Activated T-helper 17 cell treated with anti-CD3 and anti-CD28 coated beads, Interleukin-2, amount 50 U/mL, for 72 hours (primary cell): ENCODE data around the gene UMOD. TPM values are rescaled to one million over a fixed set of nuclear protein-coding genes. Genes with fewer than 3 reads are reported as not detected.

Source experiments
- ATAC-seq: fragments of 150-1000 bp; cut with Tn5 transposase; replicated peaks from 2 replicates; pipeline ENCODE4 v1.10.0; 2021; ENCODE audit warnings: mild to moderate bottlenecking, moderate library complexity
- H3K27ac Mint-ChIP-seq: one replicate; pipeline ENCODE4 v1.8.0; 2022; ENCODE audit warnings: mixed read lengths
- H3K27me3 Mint-ChIP-seq: one replicate; pipeline ENCODE4 v1.8.0; 2022; ENCODE audit warnings: mixed read lengths
- H3K36me3 Mint-ChIP-seq: one replicate; pipeline ENCODE4 v1.8.0; 2022; ENCODE audit warnings: low read depth, mild to moderate bottlenecking, mixed read lengths
- H3K4me1 Mint-ChIP-seq: one replicate; pipeline ENCODE4 v1.8.0; 2022; ENCODE audit warnings: mixed read lengths
- H3K4me3 Mint-ChIP-seq: one replicate; pipeline ENCODE4 v1.8.0; 2022; ENCODE audit warnings: mild to moderate bottlenecking, mixed read lengths
- H3K9me3 Mint-ChIP-seq: one replicate; pipeline ENCODE4 v1.8.0; 2022; ENCODE audit warnings: mixed read lengths
- total RNA-seq, 2 donors: library from RNA; stranded (reverse); gene quantifications; one replicate each; pipeline ENCODE4 v1.2.3, GENCODE V29; 2022

The UMOD gene
- total RNA-seq, 2 donors from 2014 or later = not detected

DNA sequence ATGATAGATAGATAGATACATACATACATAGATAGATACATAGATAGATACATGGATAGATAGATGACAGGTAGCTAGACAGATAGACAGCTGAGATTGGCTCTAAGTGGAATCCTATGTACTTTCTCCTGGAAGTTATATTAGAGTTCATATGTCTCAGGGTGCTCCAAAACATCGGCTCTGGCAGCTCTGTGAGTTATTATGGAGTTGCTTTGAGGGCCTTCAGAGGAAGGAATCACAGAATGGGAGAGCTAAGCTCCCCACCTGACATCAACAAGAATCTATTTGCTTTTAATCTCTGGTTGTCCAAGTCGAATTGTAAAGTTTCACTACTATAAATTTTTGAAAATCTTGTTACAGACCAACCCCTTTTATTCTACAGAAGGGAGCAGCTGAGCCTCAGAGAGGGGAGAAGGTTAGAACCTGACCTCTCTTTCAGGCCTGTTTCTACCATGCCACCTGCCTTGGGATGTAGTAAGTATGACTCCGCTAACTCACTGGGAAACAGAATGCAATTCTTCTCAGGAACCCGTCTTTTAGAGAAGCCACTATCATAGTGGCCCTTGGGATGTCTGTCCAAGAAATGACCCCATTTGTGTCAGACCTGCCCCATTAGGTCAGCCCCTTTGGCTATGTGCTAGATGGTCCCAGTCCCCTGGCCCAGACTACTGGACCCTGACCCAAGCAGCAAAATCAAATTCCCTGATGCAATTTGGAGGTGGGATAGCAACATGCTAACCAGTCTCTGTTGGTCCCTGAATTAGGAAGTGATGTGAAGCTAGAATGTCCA is 43.5 kb downstream of the UMOD start:
- no peak overlapping the region for H3K27ac Mint-ChIP-seq
- ATAC-seq = no peak
- no peaks in the 10 kb centered on the region for H3K4me1 Mint-ChIP-seq
- H3K27me3 Mint-ChIP-seq = peaks cover 5% of the 10 kb centered on the region
- H3K9me3 Mint-ChIP-seq = no peaks in the 10 kb centered on the region
- no peaks in the 10 kb centered on the region for H3K36me3 Mint-ChIP-seq
- H3K4me3 Mint-ChIP-seq = no peak overlapping the region

DNA sequence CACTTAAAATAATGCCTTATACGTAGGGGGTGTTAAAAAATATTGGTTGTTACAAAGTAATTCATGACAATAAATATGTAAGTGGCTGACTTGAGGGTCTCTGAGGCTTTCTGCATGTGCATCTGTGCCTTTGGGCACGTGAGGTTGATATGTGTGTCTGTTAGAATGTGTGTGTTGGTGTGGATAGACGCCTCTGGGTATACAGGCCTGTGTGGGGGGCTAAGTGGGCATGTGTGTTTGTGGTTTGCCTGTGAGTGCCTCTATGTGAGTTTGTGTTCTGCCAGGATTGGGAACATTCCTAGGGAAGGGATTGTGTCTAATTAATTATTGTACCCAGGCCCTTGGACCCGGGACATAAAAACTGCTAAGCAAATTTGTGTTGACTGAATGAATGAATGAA is 44.2 kb downstream of the UMOD start:
- H3K36me3 Mint-ChIP-seq = no peaks in the 10 kb centered on the region
- H3K4me3 Mint-ChIP-seq = no peak overlapping the region
- H3K27me3 Mint-ChIP-seq = peaks cover 5% of the 10 kb centered on the region
- H3K4me1 Mint-ChIP-seq = no peaks in the 10 kb centered on the region
- H3K27ac Mint-ChIP-seq = no peak overlapping the region
- no peaks in the 10 kb centered on the region for H3K9me3 Mint-ChIP-seq
- ATAC-seq = no peak

DNA sequence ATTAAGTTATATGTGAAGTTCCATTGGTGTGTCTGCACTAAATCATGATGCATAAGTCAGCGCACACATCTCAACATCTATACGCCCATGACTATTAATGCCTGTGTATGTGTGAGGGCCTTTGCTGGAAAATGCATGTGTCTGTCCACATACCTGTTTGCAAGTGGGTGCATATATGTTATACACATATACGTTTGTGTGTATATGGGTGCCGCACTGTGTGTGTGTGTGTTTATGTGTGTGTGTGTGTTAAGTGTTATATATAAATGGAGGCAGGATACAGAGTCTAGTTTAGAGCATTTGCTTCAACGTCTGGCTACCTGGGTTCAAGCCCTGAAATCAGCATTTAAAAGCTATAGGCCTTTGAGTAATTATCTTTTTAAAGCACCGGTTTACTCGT is 44.7 kb downstream of the UMOD start:
- Mint-ChIP-seq H3K27ac (no peak overlapping the region), H3K27me3 (peaks cover 5% of the 10 kb centered on the region), H3K9me3 (no peaks in the 10 kb centered on the region), H3K4me1 (no peaks in the 10 kb centered on the region), H3K36me3 (no peaks in the 10 kb centered on the region), H3K4me3 (no peak overlapping the region)
- no peak for ATAC-seq

DNA sequence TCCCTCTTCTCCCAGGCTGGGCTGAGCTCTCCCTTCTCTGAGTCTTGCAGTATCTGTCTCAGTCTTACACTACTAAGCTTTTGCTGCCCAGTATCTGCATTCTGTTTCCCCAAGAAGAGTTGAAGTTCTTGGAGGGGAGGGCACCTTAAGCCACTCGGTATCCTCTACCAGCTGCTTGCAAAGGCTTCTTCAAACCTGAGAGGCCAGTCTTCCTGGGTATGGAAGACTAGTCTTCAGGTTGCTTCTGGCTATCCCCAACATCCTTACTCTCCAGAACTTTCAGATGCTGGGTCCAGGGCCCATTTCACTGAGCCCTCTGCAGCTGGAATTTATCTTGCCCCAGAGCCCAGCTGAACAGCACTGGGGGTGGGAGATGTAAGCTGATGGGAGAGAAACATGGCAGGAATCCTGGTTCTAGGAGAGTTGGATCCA is 45.3 kb downstream of the UMOD start:
- H3K27ac Mint-ChIP-seq = no peak overlapping the region
- no peak for ATAC-seq
- no peaks in the 10 kb centered on the region for H3K4me1 Mint-ChIP-seq
- peaks cover 5% of the 10 kb centered on the region for H3K27me3 Mint-ChIP-seq
- no peaks in the 10 kb centered on the region for H3K9me3 Mint-ChIP-seq
- H3K4me3 Mint-ChIP-seq = no peak overlapping the region
- H3K36me3 Mint-ChIP-seq = no peaks in the 10 kb centered on the region

DNA sequence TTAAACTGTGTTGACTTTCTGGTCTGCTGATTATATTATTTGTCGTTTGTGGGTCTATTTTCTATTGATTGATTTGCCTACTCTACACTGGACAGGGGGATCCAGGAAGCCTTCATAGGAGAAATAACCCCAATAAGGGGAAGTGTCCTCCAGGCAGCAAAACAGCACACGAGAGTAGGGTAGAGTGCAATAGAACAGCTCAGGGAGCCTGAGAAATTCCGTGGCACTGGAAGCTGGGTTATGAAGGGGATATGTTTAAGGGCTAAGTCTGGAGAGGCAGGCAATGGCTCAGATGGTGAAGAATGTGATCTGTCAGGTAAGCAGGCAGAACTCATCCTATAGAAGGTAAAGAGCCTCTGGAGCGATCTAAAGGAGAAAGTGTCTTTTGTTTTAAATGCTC is 46.1 kb downstream of the UMOD start:
- H3K36me3 Mint-ChIP-seq = no peaks in the 10 kb centered on the region
- no peak overlapping the region for H3K27ac Mint-ChIP-seq
- H3K4me1 Mint-ChIP-seq = no peaks in the 10 kb centered on the region
- H3K27me3 Mint-ChIP-seq = peaks cover 5% of the 10 kb centered on the region
- no peaks in the 10 kb centered on the region for H3K9me3 Mint-ChIP-seq
- ATAC-seq = no peak
- no peak overlapping the region for H3K4me3 Mint-ChIP-seq

DNA sequence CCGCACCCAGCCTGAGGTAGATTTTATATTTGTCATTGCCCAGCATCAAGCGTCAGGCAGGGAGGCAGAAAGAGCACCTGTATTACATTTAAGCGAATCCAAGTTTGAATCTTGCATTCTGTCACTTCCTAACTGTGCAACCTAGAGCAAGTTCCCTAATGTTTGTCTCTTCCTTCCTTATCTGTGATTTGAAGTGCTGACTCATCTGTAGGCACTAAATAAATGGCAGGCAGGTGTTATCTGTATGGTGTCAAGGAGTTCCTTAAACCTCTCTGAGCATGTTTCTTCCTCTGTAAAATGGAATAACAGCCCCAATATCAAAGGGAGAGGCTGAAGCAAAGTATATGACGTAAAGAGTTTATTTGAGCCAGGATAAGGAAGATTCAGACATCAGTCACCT is 49.5 kb downstream of the UMOD start:
- Mint-ChIP-seq H3K4me1 (no peaks in the 10 kb centered on the region), H3K27me3 (peaks cover 17% of the 10 kb centered on the region), H3K4me3 (no peak overlapping the region), H3K36me3 (no peaks in the 10 kb centered on the region), H3K9me3 (no peaks in the 10 kb centered on the region), H3K27ac (no peak overlapping the region)
- ATAC-seq = no peak

DNA sequence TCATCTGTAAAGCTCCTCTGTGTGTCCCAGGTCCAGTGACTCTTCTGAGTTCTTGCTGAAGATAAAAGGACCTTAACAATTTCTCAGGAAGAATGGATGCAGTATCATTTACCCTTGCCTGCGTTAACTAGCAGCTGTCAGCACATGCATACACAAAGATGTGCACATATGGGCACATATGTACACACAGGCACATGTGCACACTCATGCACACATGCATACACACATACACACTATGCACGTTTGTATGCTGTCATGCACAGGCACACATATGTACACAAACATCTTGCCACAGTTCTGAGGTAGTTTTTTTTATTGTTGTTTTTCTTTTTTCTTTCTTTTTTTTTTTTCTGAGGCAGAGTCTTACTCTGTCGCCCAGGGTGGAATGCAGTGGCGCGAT is 50.1 kb downstream of the UMOD start:
- Mint-ChIP-seq H3K4me1 (no peaks in the 10 kb centered on the region), H3K36me3 (no peaks in the 10 kb centered on the region), H3K27me3 (peaks cover 17% of the 10 kb centered on the region), H3K27ac (no peak overlapping the region), H3K4me3 (no peak overlapping the region), H3K9me3 (no peaks in the 10 kb centered on the region)
- no peak for ATAC-seq

DNA sequence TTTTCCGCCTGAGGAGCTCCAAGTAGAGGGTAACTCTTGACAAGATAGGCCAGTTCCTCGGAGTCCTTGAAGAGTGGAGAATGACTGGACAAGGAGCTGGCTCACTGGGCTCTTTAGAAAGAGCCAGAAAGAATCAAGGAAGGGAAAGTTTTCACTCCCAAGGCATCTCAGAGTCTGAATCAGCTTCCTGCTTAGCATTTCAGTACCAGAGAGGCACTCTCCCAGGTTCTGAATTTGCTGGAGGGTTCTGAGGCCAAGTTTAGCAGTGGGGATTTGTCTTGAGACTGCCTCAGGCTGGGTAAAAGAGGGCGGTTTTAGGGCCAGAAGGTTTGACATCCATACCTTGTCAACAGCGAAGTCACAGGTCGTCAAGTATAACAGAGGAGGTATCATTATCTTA is 50.7 kb downstream of the UMOD start:
- Mint-ChIP-seq H3K36me3 (no peaks in the 10 kb centered on the region), H3K4me3 (no peak overlapping the region), H3K4me1 (no peaks in the 10 kb centered on the region), H3K27me3 (peaks cover 17% of the 10 kb centered on the region), H3K27ac (no peak overlapping the region), H3K9me3 (no peaks in the 10 kb centered on the region)
- ATAC-seq = no peak

DNA sequence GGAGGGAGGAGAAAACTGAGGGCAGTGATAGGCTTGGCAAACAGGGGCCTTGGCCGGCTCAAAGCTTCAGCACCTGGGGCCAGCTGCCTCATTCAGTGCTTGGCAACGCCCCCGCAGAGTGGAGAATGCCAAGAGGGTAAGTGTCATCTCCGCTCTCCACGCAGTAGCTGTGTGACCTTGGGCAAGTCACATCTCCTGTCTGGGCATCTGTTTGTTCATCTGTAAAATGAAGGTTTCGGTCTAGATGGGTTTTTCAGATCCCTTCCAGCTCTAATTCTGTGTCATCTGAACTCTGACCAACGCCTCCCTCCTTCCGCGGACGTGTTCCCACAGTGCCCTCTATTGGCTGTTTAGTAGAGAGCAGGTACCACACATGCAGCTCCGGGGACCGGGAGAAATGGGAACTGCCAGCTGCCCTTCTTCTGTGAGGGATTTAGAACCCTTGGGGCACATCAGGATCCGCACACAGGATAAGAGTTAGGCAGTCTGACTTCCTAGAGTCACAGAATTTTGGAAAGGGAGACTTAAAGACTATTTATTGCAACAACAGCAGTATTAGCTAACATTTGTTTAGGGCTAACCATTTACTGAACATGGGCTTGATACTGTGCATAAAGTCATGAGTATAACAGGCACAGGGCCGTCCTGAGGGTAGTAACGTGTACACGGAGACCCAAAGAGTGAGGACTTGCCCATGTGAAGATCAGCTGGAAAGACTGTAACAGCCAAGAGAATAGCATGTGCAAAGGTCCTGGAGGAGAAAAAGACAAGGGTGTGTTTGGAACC is 52.0 kb downstream of the UMOD start:
- no peaks in the 10 kb centered on the region for H3K4me1 Mint-ChIP-seq
- ATAC-seq = peak; percentile 68
- H3K4me3 Mint-ChIP-seq = no peak overlapping the region
- H3K36me3 Mint-ChIP-seq = no peaks in the 10 kb centered on the region
- peaks cover 12% of the 10 kb centered on the region for H3K27me3 Mint-ChIP-seq
- H3K27ac Mint-ChIP-seq = no peak overlapping the region
- no peaks in the 10 kb centered on the region for H3K9me3 Mint-ChIP-seq

DNA sequence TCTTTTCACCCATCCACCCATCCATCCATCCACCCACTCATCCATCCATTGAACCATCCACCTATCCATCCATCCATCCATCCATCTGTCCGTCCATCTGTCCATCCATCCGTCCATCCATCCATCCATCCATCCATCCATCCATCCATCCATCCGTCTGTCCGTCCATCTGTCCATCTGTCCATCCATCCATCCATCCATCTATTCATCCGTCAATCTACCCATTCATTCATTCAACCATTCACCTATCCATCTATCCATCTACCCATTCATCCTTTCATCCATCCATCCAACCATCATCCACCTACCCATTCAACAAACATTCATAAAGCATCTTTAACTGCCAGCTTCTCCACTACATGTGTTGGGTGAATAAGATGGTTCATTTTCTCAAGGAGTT is 54.1 kb downstream of the UMOD start:
- H3K4me1 Mint-ChIP-seq = no peaks in the 10 kb centered on the region
- H3K27ac Mint-ChIP-seq = no peak overlapping the region
- ATAC-seq = no peak
- no peak overlapping the region for H3K4me3 Mint-ChIP-seq
- no peaks in the 10 kb centered on the region for H3K9me3 Mint-ChIP-seq
- H3K36me3 Mint-ChIP-seq = no peaks in the 10 kb centered on the region
- H3K27me3 Mint-ChIP-seq = peaks cover 12% of the 10 kb centered on the region

DNA sequence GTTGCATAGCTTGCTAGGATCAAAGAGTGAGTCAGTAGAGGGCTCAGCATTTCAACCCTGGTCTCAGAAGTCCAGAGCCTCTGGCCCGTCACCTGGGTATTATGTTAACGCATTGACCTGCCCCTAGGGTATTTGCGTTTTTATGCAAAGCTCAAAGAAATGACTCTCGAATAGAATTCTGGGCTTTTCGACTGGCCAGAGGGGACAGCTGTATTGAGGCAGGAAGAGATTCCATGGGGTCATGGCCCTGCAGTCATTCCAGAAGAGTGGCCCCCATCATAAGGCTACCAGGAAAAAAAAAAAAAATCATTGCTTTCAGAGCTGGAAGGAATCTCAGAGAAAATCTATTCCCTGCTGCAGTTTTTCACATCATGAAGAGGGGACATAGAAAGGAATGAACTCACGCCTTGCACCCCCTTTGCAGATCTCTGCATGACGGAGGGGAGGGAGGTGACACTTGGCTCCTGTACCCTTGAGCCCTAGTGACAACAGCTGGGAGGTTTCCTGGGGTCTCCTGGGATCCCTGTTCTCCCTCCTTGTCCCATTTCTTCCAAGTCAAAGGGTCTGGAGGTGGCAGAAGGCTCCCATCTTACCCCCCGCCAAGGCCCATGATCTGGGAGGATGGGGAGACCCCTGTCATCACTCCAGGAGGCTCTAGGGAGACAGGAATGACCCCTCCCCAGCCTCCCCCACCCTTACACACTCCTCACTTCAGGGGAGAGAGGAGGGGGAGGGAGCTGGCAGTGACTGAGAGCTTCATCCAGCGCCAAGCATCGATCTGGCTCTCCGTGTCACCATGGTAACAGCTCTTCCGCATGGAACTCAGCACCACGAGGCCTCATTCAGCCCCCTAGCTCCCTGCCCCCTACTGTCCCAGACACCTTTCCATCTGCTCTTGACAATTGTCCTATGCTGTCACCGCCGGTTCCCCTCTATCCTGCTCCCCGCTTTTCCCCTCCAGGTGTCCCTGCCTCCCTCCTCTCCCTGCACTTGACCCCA is 61.0 kb downstream of the UMOD start:
- Mint-ChIP-seq H3K4me1 (no peaks in the 10 kb centered on the region), H3K4me3 (no peak overlapping the region), H3K27me3 (peaks cover 7% of the 10 kb centered on the region), H3K27ac (no peak overlapping the region), H3K9me3 (no peaks in the 10 kb centered on the region), H3K36me3 (no peaks in the 10 kb centered on the region)
- ATAC-seq = no peak

DNA sequence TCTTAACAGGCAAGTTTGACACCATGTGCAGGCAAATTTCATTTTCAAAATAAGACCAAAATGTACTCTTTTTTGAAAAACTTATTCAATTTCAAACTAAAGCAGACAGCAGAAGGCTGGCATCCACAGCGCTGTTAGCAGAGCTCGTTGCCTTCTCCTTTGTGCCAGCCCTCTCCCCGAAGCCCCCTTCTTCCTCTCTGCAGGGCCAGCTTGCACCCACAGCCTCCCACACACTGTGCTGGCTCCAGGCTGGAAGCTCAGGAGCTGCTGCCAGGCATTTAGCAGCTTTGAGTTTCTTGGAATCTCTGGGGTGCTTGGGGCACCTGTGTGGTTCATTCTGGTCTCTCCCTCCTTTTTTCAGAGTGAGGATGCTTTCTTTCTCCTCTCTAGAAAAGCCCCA is 62.9 kb downstream of the UMOD start:
- Mint-ChIP-seq H3K9me3 (peaks cover 3% of the 10 kb centered on the region), H3K27ac (no peak overlapping the region), H3K36me3 (no peaks in the 10 kb centered on the region), H3K4me1 (no peaks in the 10 kb centered on the region), H3K27me3 (peaks cover 7% of the 10 kb centered on the region), H3K4me3 (no peak overlapping the region)
- no peak for ATAC-seq

DNA sequence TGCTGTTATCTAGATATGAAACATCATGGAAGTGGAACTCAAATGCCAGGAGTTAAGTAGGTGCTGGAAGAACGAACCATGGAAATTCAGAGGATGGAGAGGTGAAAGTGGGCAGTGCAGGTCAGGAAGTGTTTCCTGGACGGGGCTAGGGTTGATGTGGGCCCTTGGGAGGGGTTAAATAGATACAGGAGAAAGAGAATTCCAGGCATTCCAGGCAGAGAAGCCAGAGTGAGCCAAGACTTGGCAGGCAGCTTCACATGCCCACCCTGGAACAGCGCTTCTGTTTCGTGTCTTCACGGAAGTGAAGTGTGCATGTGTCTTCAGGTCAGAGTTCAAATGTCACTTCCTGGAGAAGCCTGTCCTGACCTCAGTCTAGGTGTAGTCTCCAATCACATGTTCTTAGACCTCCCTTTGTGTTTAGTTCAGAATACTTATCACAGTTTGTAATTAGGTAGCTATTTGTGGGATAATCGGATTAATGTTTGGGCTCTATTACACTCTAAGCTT is 66.5 kb downstream of the UMOD start:
- H3K27ac Mint-ChIP-seq = no peak overlapping the region
- peaks cover 5% of the 10 kb centered on the region for H3K9me3 Mint-ChIP-seq
- H3K27me3 Mint-ChIP-seq = peaks cover 9% of the 10 kb centered on the region
- H3K4me3 Mint-ChIP-seq = no peak overlapping the region
- H3K4me1 Mint-ChIP-seq = no peaks in the 10 kb centered on the region
- ATAC-seq = no peak
- H3K36me3 Mint-ChIP-seq = no peaks in the 10 kb centered on the region
